Measurements from ENCODE around the gene CAPN13. TPM values are rescaled to one million over a fixed set of nuclear protein-coding genes. Genes with fewer than 3 reads are reported as not detected.

The CAPN13 gene
- total and polyA plus RNA-seq, 2 experiments from 2014 or later, result 0.50 to 0.94 TPM

GRCh38 chr2:30765191-30765590 lies 42.1 kb downstream of the CAPN13 start:
- TF ChIP-seq CTCF (conservative IDR thresholded peaks at IDR 0.05; ENCODE audit: low read depth in 2 of 2), result no peak
- no peak for TF ChIP-seq ETS1 (IDR thresholded peaks at IDR 0.05)
- TF ChIP-seq ZNF331 (CRISPR knock-in tag; IDR thresholded peaks at IDR 0.05; ENCODE audit: low read depth), result no peak
- no peak for TF ChIP-seq STAT1 (IDR thresholded peaks at IDR 0.05; ENCODE audit: unreplicated experiment)
- no peak for TF ChIP-seq NANOG (IDR thresholded peaks at IDR 0.05; ENCODE audit: borderline replicate concordance)
- TF ChIP-seq ZNF114 (CRISPR knock-in tag; IDR thresholded peaks at IDR 0.05), result no peak
- no peak for TF ChIP-seq EZH2 (IDR thresholded peaks at IDR 0.05; ENCODE audit: low read depth, unreplicated experiment)
- no peak for TF ChIP-seq POLR2AphosphoS5 (IDR thresholded peaks at IDR 0.05; ENCODE audit: low read depth)
- no peak for TF ChIP-seq JUNB (IDR thresholded peaks at IDR 0.05; ENCODE audit: unreplicated experiment)
- no peak for TF ChIP-seq CREB1 (CRISPR knock-in tag; IDR thresholded peaks at IDR 0.05; ENCODE audit: low read depth)
- TF ChIP-seq REST (IDR thresholded peaks at IDR 0.05; ENCODE audit: unreplicated experiment), result no peak

More at GRCh38 chr2:30765191-30765590, 42.1 kb downstream of the CAPN13 start:
- no peaks in the 10 kb centered on the region for H4K20me1 ChIP-seq (replicated peaks; ENCODE audit: insufficient read depth)
- H3K79me2 ChIP-seq (replicated peaks; ENCODE audit: insufficient read depth), result no peaks in the 10 kb centered on the region
- no peak overlapping the region for H3K27ac ChIP-seq (ENCODE audit: low read depth)
- DNase-seq (ENCODE audit: low spot score) (no peak), ATAC-seq (no peak)
- H3K4me2 ChIP-seq, result no peak overlapping the region
- H3K36me3 ChIP-seq (ENCODE audit: insufficient read depth), result no peaks in the 10 kb centered on the region
- no peaks in the 10 kb centered on the region; the same call in 2 of the 3 replicates for H3K9me3 Mint-ChIP-seq
- no peaks in the 10 kb centered on the region for H3K4me1 ChIP-seq (ENCODE audit: insufficient read depth)
- no peak overlapping the region for H3K4me3 Mint-ChIP-seq
- H3K4me1 Mint-ChIP-seq, result peaks cover 7% of the 10 kb centered on the region
- H3K27me3 Mint-ChIP-seq (ENCODE audit: insufficient read depth, low read depth, poor library complexity), result peaks cover 4% of the 10 kb centered on the region
- no peak overlapping the region for H2AFZ ChIP-seq
- no peak overlapping the region for H3K4me3 ChIP-seq
- no peaks in the 10 kb centered on the region for H3F3A ChIP-seq (replicated peaks; ENCODE audit: low read depth)
- no peaks in the 10 kb centered on the region for H3K27me3 ChIP-seq (ENCODE audit: insufficient read depth)
- H3K27ac Mint-ChIP-seq, result no peak overlapping the region
- no peaks in the 10 kb centered on the region for H3K9me2 ChIP-seq (ENCODE audit: insufficient read depth)
- H3K36me3 Mint-ChIP-seq (ENCODE audit: low read depth), result no peaks in the 10 kb centered on the region; the same call in 2 of the 3 replicates
